Muscle layer of duodenum (tissue), 2 donors: ENCODE measurements around the gene BPIFB1.

Experiments
- H3K27ac ChIP-seq: one replicate; pipeline ENCODE4 v1.7.0; 2013; ENCODE audit warnings: mild to moderate bottlenecking, low read length
- H3K27me3 ChIP-seq: one replicate; pipeline ENCODE4 v1.7.0; 2013; ENCODE audit warnings: low read depth, mild to moderate bottlenecking, control low read depth, low read length
- H3K36me3 ChIP-seq, 2 donors: one replicate each; pipeline ENCODE4 v1.7.0; 2013; ENCODE audit warnings: low read length in 2 of 2, control low read depth in 1 of 2, mild to moderate bottlenecking in 1 of 2; ENCODE audit not compliant: insufficient read depth in 2 of 2, control insufficient read depth in 1 of 2
- H3K4me1 ChIP-seq, 2 donors: one replicate each; pipeline ENCODE4 v1.7.0; 2013; ENCODE audit warnings: low read length in 2 of 2, mild to moderate bottlenecking in 2 of 2, control low read depth in 1 of 2, moderate library complexity in 1 of 2; ENCODE audit not compliant: insufficient read depth in 2 of 2, control insufficient read depth in 1 of 2
- H3K4me3 ChIP-seq, 2 donors: one replicate each; pipeline ENCODE4 v1.7.0; 2013; ENCODE audit warnings: low read length in 2 of 2, low read depth in 1 of 2, mild to moderate bottlenecking in 1 of 2
- H3K9me3 ChIP-seq, 2 donors: one replicate each; pipeline ENCODE4 v1.7.0; 2013; ENCODE audit warnings: low read length in 2 of 2, control low read depth in 1 of 2, mild to moderate bottlenecking in 1 of 2; ENCODE audit not compliant: control insufficient read depth in 1 of 2
- donor health status: healthy.

The BPIFB1 gene

DNA sequence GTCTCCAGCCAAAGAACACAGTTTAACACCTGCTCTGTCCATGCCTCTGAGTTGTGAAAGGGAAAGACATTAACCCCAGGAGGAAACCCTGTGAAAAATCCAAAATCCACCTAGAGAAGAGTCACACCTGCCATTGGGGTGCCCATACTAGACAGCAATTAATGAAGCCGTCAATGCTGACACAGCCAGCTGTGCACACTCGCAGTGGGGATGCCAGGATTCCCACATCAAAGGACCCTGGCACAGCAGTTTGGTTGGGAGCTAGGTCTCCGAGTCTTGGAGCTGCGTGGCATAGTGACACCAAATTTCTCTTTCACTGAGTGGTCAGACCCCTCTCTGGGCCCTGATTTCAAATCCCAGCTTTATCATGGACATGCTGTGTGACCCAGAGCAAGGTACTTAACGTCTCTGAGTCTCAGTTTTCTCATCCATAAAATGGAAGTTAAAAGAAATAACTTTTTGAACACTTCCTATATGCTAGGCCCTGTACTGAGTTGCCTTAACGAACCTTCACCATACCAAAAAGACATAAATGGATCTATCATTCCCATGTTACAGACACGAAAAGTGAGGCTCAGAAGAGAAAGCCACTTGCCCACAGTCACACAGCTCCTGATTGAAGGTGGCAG, 30.8 kb downstream of the BPIFB1 start:
- Histone ChIP-seq H3K27me3 (no peaks in the 10 kb centered on the region), H3K4me3 (no peak overlapping the region), H3K9me3 (no peaks in the 10 kb centered on the region), H3K27ac (no peak overlapping the region), H3K36me3 (no peaks in the 10 kb centered on the region), H3K4me1 (no peaks in the 10 kb centered on the region)

DNA sequence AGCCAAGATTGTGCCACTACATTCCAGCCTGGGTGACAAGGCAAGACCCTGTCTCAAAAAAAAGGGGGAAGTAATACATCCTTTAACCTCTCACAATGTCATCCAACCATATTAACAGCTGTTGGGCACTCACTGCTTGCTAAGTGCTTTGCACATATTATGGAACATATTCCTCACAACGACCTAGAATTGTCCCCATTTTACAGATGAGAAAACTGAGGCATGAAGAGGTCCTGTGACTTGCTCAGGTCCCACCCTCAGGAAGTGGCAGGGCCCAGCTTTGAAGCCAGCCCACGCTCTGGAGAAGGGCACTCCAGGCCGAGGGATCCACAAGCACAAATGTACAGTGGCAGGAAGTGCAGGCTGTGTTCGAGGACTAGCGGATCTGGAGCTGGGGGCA, 33.3 kb downstream of the BPIFB1 start:
- H3K27me3 ChIP-seq = no peaks in the 10 kb centered on the region
- no peaks in the 10 kb centered on the region for H3K9me3 ChIP-seq
- no peaks in the 10 kb centered on the region for H3K4me1 ChIP-seq
- no peak overlapping the region for H3K4me3 ChIP-seq
- H3K27ac ChIP-seq = no peak overlapping the region
- H3K36me3 ChIP-seq = no peaks in the 10 kb centered on the region

- Histone ChIP-seq H3K4me3 (no peak overlapping the region), H3K27me3 (no peaks in the 10 kb centered on the region), H3K4me1 (no peaks in the 10 kb centered on the region), H3K27ac (no peak overlapping the region), H3K36me3 (no peaks in the 10 kb centered on the region), H3K9me3 (no peaks in the 10 kb centered on the region)
Measured at GRCh38 chr20:33316958-33317357, 33.9 kb downstream of the BPIFB1 start.

DNA sequence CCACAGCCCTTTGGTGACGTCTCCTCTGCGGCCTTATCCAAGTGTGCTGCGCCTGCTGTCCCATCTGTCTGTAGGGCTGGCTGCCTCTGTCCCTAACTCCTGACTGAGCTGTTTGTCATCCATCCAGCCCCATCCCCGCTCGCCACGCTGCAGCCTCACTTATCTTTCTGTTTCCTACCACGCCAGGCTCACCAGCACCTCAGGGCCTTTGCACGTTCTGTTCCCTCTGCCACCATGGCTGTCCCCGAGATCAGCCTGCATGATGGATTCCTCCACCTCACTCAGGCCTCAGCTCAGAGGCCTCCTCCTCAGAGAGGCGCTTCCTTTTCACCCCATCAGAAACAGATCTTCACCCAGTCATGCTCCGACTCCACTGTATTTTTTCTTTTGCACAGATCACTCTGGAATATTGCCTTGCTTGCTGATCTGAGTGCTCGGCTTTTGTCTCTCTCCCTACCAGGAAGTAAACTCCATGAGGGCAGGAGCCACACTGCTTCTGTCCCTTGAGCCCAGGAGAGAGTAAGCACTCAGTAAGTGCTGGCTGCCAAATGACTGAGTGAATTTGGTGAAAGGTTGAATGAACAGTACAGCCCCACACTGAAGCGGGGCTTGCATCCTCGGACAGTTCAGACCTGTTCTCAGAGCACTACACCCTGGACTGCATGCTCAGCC, 34.5 kb downstream of the BPIFB1 start:
- no peaks in the 10 kb centered on the region for H3K27me3 ChIP-seq
- no peaks in the 10 kb centered on the region for H3K4me1 ChIP-seq
- H3K9me3 ChIP-seq = no peaks in the 10 kb centered on the region
- no peaks in the 10 kb centered on the region for H3K36me3 ChIP-seq
- H3K4me3 ChIP-seq = no peak overlapping the region
- no peak overlapping the region for H3K27ac ChIP-seq

GRCh38 chr20:33318096-33318429, 35.0 kb downstream of the BPIFB1 start:
- H3K4me3 ChIP-seq = no peak overlapping the region
- no peaks in the 10 kb centered on the region for H3K36me3 ChIP-seq
- no peaks in the 10 kb centered on the region for H3K4me1 ChIP-seq
- H3K27ac ChIP-seq = no peak overlapping the region
- no peaks in the 10 kb centered on the region for H3K9me3 ChIP-seq
- no peaks in the 10 kb centered on the region for H3K27me3 ChIP-seq

GRCh38 chr20:33320006-33320405, 37.0 kb downstream of the BPIFB1 start:
- no peak overlapping the region for H3K4me3 ChIP-seq
- no peaks in the 10 kb centered on the region for H3K27me3 ChIP-seq
- H3K27ac ChIP-seq = no peak overlapping the region
- no peaks in the 10 kb centered on the region for H3K9me3 ChIP-seq
- no peaks in the 10 kb centered on the region for H3K36me3 ChIP-seq
- H3K4me1 ChIP-seq = no peaks in the 10 kb centered on the region

- H3K9me3 ChIP-seq = no peaks in the 10 kb centered on the region
- H3K27me3 ChIP-seq = no peaks in the 10 kb centered on the region
- H3K36me3 ChIP-seq = no peaks in the 10 kb centered on the region
- no peak overlapping the region for H3K4me3 ChIP-seq
- no peaks in the 10 kb centered on the region for H3K4me1 ChIP-seq
- H3K27ac ChIP-seq = no peak overlapping the region
Measured at GRCh38 chr20:33322456-33322855, 39.4 kb downstream of the BPIFB1 start.

GRCh38 chr20:33323236-33323635, 40.2 kb downstream of the BPIFB1 start:
- Histone ChIP-seq H3K27me3 (no peaks in the 10 kb centered on the region), H3K4me3 (no peak overlapping the region), H3K27ac (no peak overlapping the region), H3K9me3 (no peaks in the 10 kb centered on the region), H3K4me1 (no peaks in the 10 kb centered on the region), H3K36me3 (no peaks in the 10 kb centered on the region)

- no peaks in the 10 kb centered on the region for H3K9me3 ChIP-seq
- H3K36me3 ChIP-seq = no peaks in the 10 kb centered on the region
- H3K27me3 ChIP-seq = no peaks in the 10 kb centered on the region
- H3K27ac ChIP-seq = no peak overlapping the region
- no peaks in the 10 kb centered on the region for H3K4me1 ChIP-seq
- no peak overlapping the region for H3K4me3 ChIP-seq
Measured at GRCh38 chr20:33325350-33325749, 42.3 kb downstream of the BPIFB1 start.

DNA sequence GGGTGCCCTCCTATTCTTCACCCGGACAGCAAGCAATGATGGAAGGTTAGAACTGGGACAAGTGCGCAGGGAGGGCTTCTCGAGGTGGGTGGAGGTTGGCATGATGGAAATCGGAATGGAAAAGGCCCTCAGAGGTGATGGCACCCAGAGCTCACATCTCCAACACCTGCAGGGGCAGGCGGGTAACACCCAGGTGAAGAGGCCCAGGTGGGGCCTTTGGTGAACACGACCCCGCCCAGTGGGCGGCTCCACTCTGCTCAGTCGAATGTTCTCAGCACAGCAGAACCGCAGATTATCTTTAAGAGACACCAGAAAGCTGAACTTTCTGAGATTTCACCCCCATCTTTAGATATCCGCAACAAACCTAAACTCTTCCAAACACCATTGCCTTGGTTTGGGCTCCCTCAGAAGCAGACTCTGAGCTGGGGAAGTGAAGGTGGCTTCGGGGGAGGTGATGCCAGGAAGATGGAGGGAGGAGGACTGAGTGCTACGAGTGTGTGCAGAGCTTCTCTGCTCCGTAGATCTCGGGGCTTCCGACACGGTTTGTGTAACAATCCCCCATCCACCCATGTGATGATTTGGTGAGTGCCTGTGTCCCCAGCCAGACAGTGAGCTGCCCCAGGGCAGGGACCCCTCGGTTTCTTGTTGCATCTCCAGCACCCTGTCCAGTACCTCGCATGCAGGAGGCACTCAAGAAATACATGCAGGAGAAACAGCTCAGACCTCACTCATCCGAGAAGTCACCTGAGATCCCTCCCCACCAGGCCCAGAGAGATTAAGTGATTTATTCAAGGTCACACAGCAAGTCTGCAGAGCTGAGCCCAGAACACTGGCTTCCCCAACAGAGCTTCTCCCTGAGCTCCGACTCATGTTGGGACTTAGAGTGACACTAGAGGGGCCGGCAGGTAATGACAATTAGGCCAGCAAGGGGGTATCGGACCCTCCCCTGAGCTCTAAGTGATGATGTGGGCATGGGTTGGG, 45.4 kb downstream of the BPIFB1 start:
- Histone ChIP-seq H3K27ac (no peak overlapping the region), H3K4me3 (no peak overlapping the region), H3K27me3 (no peaks in the 10 kb centered on the region), H3K36me3 (no peaks in the 10 kb centered on the region), H3K4me1 (no peaks in the 10 kb centered on the region), H3K9me3 (no peaks in the 10 kb centered on the region)

DNA sequence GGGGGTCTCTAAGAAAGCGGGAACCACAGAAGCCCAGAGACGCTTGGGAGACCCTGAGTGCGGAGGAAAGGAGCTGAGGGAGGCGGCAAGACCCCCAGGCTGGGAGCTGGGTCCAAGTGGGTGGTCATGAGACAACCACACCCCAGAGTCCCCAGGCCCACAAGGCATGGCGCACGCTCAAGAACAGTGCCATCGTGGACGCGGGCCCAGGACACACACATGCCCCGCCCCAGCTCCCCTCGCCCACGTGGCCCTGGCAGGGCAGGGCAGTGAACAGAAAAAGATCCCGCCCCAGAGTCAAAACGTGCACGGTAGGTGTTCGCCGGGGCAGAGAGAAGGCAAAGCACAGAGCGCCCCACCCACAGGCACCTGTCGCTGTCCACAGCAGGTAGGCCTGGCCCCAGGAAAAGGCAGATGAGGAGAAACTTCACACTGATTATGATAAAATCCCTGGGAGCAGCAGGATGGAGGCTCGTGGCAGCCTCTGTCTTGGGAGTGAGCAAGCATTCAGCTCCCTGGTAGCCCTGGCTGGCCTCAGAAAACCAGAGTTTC, 50.0 kb downstream of the BPIFB1 start:
- no peaks in the 10 kb centered on the region for H3K9me3 ChIP-seq
- H3K36me3 ChIP-seq = no peaks in the 10 kb centered on the region
- H3K4me1 ChIP-seq = no peaks in the 10 kb centered on the region
- no peak overlapping the region for H3K27ac ChIP-seq
- H3K4me3 ChIP-seq = no peak overlapping the region
- H3K27me3 ChIP-seq = no peaks in the 10 kb centered on the region
